GM19351 (cell line): ENCODE data around the gene MACROD1.
"Not testable (repeated sequence)": the region's sequence is repeated elsewhere in the genome, so short reads cannot be mapped to it uniquely, and the experiment has no call there.

Experiments used
- ATAC-seq: cut with Tn5 transposase; IDR thresholded peaks from one replicate; pipeline ENCODE4 v1.9.1; 2021; ENCODE audit warnings: mild to moderate bottlenecking, moderate library complexity; ENCODE audit not compliant: unreplicated experiment

The MACROD1 gene

GRCh38 chr11:64059339-64060140 lies 106.4 kb downstream of the MACROD1 start:
- no peak for ATAC-seq

DNA sequence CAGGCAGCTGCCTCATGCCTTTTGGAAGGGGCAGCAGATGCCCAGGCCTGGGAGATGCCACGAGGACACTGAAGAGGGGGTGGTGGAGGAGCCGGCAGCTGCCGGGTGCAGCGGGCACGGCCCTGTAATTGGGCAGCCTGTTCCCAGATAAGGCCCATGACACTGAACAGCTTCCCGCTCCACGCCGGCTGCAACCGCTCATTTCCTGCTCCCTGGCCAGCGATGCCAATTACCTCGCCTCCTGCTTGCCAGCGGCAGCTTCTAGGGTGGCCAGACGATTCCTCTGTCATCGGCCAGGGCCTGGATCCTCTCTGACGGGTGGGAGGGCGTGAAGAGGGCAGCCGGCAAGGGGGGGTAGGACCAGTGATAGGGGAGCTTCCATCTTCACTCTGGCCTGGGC lies 107.4 kb downstream of the MACROD1 start:
- no peak for ATAC-seq

DNA sequence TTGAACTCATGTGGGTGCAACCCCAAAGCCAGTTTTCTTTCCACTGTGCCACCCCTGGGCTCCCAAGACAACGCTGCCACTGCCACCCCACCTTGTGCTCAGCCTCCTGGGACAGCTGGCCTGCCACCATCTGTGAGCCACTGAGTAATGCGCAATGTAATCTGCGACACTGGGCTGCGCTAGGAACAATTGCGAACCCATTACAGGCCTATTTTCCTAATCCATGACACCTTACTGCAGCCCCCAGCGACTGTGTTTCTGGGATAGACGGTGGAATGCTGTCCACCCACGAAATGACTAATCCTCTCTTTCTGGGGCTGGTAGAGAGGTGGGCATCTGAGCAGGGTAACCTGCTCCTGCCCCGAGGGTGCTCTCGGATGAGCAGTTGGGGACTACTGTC lies 108.0 kb downstream of the MACROD1 start:
- no peak for ATAC-seq

- no peak for ATAC-seq
Measured at GRCh38 chr11:64056861-64057260, 109.1 kb downstream of the MACROD1 start.

DNA sequence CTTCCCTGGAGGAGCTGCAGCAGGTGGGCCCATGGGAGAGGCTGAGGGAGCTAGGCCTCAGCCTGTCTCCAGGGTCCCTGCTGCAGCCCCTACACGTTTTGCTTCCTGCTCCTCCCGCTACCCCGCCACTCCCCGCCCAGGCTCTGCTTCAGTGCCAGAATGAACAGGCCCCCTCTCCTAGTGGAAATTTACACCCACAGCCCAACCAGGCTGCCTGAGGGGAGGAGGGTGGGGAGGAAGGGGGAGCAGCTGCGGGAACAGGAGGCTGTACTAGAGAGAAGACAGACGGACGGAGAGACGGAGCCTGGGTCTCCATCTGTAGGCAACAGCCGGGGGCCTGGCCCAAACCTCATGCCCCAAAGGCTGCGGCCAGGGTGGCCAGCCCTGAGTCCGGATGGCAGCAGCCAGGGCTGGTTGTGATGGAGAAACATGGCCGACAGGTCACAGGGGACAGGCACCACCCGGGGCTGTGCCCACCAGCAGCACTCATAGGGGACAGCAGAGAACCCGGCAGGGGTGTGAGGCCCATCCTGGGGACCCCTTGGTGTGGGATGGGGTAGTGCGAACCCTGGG lies 109.6 kb downstream of the MACROD1 start:
- no peak for ATAC-seq

DNA sequence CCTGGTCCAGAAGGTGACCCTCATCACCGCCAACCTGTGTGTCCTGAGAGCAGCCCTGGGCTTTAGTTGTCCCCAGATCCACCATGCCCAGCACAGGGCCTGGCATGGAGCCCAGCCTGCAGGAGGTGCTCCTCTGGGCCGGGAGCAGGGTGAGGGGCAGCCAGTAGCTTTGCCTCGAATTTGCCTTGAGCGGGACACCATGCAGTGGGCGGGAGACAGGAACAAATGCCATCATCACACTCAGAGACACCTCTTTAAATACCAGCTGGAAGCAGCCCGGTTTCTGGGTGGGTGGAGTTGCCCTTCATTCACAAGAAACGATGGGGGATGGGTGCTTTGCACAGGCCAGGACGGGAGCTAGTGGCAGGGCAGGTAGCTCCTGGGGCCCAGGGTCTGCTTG lies 110.8 kb downstream of the MACROD1 start:
- ATAC-seq = no peak

DNA sequence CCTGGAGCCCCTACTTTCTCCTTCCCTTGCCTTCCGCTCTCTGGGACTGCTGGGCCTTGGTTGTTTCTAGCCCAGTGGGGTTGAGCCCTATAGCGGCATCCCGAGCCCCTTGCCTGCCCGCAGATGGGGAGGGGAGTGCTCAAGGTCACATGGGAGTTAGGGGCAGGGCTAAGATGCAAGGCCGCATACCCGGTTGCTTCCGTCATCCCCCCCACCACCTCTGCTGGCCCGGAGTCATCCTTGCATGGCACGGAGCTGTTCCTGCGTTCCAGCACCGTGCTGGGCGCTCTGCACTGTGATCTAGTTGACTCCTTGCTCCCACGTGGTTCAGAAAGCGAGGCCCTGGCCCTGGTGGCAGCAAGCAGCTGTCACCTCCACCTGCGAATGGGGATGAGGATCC lies 112.2 kb downstream of the MACROD1 start:
- ATAC-seq = no peak

DNA sequence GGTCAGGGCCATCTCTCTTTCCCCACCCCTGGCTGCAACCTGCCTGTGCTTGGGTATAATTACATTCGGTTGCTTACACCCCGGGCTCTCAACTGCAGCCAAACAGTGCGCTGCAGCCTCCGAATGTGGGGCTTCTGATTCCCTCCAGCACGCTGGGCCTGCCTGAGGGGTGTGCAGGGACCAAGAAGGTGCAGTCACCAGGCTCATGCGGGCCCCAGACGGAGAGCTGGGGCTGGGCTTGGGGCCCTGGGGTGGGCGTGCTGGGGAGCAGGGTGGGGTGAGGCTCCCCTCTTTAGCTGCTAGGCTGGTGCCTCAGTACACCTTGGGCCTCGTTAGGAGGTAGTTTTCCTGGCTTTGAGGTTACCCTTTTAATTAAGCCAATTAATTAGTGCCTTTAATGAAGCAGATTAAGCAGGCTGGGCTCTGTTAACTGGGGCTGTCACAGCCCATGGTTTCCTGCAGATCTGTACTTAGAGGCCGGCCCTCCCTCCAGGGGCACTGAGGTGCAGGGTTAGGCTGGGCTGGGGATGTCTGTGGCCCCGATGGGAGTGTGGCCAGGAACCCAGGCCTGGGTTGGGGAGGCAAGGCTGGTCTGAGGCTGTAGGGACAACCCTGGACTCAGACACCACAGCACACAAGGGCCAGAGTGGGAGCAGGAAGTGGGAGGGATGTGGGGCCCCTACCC lies 112.8 kb downstream of the MACROD1 start:
- ATAC-seq = no peak

- ATAC-seq = no peak
Measured at GRCh38 chr11:64052436-64052835, 113.5 kb downstream of the MACROD1 start.

DNA sequence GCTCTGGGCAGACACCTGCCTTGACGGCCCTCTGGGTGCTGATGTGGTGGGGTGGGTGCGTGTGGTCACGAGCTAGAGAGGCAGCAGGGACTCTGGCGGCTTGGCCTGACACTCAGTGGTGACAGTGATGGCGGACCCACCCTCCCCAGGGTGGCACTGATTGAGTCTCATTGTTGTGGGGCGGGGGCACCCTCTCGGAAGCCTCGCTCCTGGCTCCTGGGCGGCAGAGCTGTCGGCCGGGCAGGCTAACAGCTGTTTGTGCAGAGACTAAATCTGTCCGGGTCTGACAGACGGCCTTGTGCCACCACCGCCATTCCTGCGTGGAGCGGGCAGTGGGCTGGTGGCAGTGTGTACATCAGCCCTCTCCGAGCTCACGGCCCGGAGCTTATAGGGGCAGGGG lies 114.6 kb downstream of the MACROD1 start:
- ATAC-seq = no peak

GRCh38 chr11:64049509-64049908 lies 116.4 kb downstream of the MACROD1 start:
- no peak for ATAC-seq

DNA sequence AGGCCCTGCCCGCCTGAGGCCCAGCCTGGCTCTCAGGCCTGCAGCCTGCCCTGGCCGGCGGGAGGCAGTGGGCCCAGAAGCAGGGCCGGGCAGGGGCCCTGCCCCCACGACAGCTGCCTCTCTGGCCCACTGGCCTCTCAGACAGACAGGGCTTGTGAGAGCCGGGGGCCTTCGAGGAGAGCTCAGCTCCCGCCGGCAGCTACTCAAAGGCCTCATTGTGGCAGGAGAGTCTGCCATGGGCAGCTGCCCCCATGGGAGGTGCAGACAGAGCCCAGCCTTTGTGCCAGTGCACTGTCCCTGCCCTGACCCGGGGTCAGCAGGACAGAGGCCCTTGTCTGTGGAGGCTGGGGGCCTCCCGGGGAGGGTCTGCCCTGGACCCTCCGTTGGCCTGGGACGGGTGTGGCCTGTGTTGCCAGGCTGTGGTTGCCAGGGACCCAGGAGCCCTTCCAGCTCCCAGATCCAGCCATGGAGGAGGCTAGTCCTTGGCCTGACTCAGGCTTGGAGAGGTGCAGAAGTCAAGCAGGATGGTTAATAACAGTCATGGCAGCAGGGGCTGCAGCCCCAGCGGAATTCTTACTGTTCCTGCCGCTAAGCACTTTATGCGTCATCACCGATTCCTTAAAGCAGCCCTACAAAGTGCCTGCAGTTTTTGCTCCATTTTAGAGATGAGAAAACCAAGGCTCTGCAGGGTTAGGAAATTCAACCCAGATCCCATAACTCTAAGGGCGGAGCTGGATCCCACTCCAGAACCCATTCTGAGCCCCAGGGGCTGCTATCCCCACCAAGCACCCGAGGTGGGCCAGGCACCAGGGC lies 117.7 kb downstream of the MACROD1 start:
- ATAC-seq = no peak

GRCh38 chr11:64047373-64047772 lies 118.5 kb downstream of the MACROD1 start:
- ATAC-seq = not testable (repeated sequence)

GRCh38 chr11:64045700-64046099 lies 120.2 kb downstream of the MACROD1 start:
- no peak for ATAC-seq

DNA sequence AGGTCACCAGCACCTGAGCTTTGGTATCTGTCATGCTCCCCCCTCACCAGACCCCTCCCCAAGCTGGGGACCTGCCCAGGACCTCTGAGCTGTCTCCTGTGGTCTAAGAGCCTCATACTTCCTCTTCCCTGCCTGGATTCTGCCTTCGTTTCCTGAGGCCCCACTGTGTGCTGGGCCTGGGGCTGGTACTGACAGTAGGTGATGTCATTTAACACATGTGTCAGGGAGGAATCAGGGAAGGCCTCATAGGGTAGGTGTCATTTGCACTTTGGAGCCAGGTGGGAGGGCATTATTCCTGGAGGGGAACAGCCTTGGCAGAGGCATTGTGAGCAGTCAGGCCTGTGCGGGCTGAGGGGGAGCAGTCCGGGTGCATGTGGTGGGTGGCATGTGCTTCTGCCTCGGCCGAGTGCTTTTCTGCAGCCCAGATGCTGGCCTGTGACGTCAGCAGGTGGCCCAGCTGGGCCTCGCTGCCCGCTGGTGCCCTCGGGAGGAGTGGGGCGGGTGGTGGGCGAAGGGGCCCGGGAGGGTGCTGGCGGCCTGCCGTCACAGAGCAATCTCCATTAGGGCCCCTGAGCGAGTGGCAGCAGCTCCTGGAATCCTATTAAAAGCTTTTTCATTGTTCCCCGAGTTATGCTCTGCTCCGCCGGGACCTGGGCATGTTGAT lies 121.1 kb downstream of the MACROD1 start:
- no peak for ATAC-seq

- ATAC-seq = no peak
Measured at GRCh38 chr11:64043545-64043944, 122.4 kb downstream of the MACROD1 start.

DNA sequence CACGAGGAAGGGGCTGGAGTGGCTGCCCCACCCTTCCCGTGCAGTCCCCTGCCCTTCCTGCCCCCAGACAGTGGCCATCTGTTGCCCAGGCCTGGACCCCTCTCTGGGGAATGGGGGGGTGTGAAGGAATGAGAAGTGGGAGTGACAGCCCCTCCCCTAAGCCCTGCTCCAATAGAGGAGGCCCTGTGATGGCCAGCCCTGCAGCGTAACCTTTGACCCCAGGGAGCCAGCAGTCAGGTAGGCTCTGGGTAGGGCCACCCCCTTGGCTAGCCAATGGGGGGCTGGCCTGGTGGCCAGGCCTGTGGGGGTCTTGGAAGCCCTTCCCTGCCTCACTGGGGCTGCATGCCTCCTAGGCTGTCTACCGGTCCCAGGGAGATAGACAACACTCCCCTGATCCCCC lies 123.6 kb downstream of the MACROD1 start:
- ATAC-seq = no peak

GRCh38 chr11:64041846-64042245 lies 124.1 kb downstream of the MACROD1 start:
- no peak for ATAC-seq

DNA sequence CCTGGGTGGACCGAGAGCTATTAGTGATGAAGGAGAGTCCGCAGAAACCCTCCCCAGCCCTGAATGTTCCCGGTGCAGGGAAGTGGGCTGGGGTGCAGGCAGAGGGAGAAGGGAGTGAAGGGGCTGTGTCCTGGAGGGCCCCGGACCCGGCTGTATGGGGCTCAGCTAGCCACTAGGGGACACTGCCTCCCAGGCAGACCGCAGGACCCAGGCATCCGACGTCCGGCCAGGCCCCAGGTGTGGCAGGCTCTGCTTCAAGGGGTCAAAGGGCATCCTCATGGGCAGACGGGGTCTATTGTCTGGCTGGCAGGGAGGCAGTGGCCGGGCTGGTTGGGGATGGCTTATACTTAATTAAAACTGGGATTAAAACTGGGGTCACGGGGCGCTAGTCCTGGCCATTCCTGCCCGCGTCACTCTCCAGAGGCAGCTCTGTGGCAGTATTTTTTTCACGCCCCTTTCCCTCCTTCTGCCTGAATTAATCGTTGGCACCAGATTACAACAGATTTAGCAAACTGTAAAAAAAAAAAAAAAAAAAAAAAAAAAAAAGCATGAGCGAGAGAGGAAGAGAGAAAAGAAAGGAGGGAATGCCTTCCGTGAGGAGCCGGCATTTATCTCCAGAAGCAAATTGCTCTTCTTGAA lies 125.1 kb downstream of the MACROD1 start:
- no peak for ATAC-seq

DNA sequence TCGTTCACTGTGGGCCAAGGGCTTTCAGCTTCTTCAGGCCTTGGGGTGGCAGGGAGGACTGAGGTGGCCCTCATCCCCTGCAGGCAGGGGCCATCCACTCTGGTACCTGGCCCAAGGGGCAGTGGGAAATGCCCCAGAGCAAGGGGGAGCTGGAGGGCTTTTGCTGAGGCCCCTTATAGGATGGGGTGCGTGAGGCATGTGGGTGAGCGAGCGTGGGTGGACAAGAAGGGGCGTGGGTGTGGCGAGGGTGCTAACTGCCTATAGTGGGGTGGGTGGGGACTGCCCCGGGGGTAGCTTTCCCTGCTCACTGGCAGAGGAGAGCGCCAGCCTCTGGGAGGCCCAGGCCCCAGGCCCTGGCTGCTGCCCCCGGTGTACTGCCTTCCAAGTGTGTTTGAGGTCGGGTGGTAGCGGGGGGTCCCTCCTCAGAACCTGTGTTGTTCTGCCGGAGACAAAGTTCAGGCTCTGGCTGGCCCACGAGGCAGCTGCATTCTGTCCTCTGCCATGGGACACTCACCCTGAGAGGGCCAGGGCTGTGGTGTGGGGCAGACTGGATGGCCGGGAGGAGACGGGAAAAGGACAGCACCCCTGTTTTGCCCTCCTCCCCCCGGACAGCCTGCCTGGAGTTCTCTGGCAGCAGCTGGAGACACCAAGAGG lies 126.8 kb downstream of the MACROD1 start:
- no peak for ATAC-seq
